ENCODE results near the gene CFAP299. TPM values are rescaled to one million over a fixed set of nuclear protein-coding genes. Genes with fewer than 3 reads are reported as not detected.

CFAP299 gene
- total RNA-seq, 1 donor, result 2.5 TPM

DNA sequence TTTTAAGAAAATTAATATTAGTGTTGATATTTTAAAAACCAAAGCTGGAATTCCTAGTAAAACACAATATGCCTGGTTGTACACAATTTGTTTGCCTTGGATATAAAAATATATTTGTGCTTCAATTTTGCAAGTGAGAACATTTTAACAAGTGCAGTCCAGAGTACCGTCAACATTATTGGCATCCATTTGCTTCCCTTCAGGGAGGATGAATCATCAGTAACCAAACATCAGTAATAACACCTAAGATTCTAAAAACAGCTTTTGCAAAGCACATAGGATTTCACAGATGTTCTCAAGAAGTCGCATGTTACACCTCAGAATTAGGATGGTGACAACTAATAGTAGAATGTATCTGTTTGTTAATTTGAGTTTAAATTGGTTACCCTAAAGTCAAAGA lies 432.4 kb downstream of the CFAP299 start:
- H4K20me1 ChIP-seq (ENCODE audit: insufficient read depth, low read length), result no peaks in the 10 kb centered on the region
- no peak overlapping the region for H3K4me3 ChIP-seq (ENCODE audit: insufficient read depth, low read length)
- H3K4me2 ChIP-seq (ENCODE audit: insufficient read depth, low read length), result no peak overlapping the region
- no peaks in the 10 kb centered on the region for H3K9me3 ChIP-seq (ENCODE audit: low read depth, low read length)
- H3K79me2 ChIP-seq (ENCODE audit: insufficient read depth, low read length), result no peaks in the 10 kb centered on the region
- TF ChIP-seq, protein P1, sequence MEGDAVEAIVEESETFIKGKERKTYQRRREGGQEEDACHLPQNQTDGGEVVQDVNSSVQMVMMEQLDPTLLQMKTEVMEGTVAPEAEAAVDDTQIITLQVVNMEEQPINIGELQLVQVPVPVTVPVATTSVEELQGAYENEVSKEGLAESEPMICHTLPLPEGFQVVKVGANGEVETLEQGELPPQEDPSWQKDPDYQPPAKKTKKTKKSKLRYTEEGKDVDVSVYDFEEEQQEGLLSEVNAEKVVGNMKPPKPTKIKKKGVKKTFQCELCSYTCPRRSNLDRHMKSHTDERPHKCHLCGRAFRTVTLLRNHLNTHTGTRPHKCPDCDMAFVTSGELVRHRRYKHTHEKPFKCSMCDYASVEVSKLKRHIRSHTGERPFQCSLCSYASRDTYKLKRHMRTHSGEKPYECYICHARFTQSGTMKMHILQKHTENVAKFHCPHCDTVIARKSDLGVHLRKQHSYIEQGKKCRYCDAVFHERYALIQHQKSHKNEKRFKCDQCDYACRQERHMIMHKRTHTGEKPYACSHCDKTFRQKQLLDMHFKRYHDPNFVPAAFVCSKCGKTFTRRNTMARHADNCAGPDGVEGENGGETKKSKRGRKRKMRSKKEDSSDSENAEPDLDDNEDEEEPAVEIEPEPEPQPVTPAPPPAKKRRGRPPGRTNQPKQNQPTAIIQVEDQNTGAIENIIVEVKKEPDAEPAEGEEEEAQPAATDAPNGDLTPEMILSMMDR (IDR thresholded peaks at IDR 0.05; ENCODE audit: extremely low read depth, low read depth, low read length), result no peak
- H3K27ac ChIP-seq (ENCODE audit: low read depth, low read length), result no peak overlapping the region
- no peak for DNase-seq (ENCODE audit: insufficient read length, low spot score, missing footprints)
- H2AFZ ChIP-seq (ENCODE audit: low read length), result no peak overlapping the region
- H3K4me1 ChIP-seq (ENCODE audit: insufficient read depth, low read length), result no peaks in the 10 kb centered on the region
- no peaks in the 10 kb centered on the region for H3K36me3 ChIP-seq (ENCODE audit: insufficient read depth, low read length)
- no peaks in the 10 kb centered on the region for H3K27me3 ChIP-seq (ENCODE audit: insufficient read depth, low read length)

DNA sequence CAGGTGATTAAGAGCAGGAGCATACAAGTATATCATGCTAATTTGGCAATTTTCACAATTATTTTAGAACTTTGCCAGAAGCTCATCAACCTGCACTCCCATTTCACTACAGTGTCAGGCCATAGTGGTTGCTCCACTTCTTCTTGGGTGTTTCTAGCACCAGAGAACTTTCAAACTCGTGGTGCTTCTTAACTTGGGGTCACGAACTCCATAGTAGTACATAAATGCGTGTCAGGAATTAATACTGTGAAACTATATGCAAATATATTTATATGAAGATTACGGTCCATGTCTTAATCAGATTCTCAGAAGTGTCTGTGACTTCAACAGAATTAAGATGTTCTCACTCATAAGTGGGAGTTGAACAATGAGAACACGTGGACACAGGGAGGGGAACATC lies 440.6 kb downstream of the CFAP299 start:
- Histone ChIP-seq H3K9me3 (ENCODE audit: low read depth, low read length) (no peaks in the 10 kb centered on the region), H3K79me2 (ENCODE audit: insufficient read depth, low read length) (no peaks in the 10 kb centered on the region), H4K20me1 (ENCODE audit: insufficient read depth, low read length) (no peaks in the 10 kb centered on the region), H3K4me3 (ENCODE audit: insufficient read depth, low read length) (no peak overlapping the region), H3K27ac (ENCODE audit: low read depth, low read length) (no peak overlapping the region), H3K4me2 (ENCODE audit: insufficient read depth, low read length) (no peak overlapping the region), H3K27me3 (ENCODE audit: insufficient read depth, low read length) (no peaks in the 10 kb centered on the region), H2AFZ (ENCODE audit: low read length) (no peak overlapping the region), H3K4me1 (ENCODE audit: insufficient read depth, low read length) (no peaks in the 10 kb centered on the region), H3K36me3 (ENCODE audit: insufficient read depth, low read length) (no peaks in the 10 kb centered on the region)
- TF ChIP-seq, protein P1 (IDR thresholded peaks at IDR 0.05; ENCODE audit: extremely low read depth, low read depth, low read length), result no peak
- DNase-seq (ENCODE audit: insufficient read length, low spot score, missing footprints), result no peak

DNA sequence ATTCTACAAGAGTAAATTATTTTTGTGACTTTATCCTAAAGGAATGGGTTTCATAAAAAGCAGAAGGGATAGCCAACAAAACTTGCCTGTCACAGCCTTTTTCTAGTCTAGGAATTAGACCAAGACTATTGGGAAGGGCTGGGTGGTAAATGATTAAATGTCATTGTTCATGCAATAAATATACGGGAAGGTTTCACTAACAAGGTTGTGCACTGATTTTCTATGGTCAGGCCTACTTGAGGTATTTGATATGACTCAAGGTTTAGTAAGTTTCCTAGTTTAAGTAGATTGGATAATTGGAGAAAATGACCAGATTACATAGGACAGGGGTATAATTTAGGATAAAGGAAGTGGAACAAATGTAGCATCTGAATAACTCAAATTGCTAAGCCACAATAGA lies 445.9 kb downstream of the CFAP299 start:
- no peak overlapping the region for H3K4me3 ChIP-seq (ENCODE audit: insufficient read depth, low read length)
- no peaks in the 10 kb centered on the region for H3K9me3 ChIP-seq (ENCODE audit: low read depth, low read length)
- DNase-seq (ENCODE audit: insufficient read length, low spot score, missing footprints), result no peak
- H3K27ac ChIP-seq (ENCODE audit: low read depth, low read length), result no peak overlapping the region
- no peak overlapping the region for H2AFZ ChIP-seq (ENCODE audit: low read length)
- H3K4me2 ChIP-seq (ENCODE audit: insufficient read depth, low read length), result no peak overlapping the region
- no peaks in the 10 kb centered on the region for H3K4me1 ChIP-seq (ENCODE audit: insufficient read depth, low read length)
- H3K36me3 ChIP-seq (ENCODE audit: insufficient read depth, low read length), result no peaks in the 10 kb centered on the region
- no peaks in the 10 kb centered on the region for H3K27me3 ChIP-seq (ENCODE audit: insufficient read depth, low read length)
- H3K79me2 ChIP-seq (ENCODE audit: insufficient read depth, low read length), result no peaks in the 10 kb centered on the region
- TF ChIP-seq, protein P1 (IDR thresholded peaks at IDR 0.05; ENCODE audit: extremely low read depth, low read depth, low read length), result no peak
- no peaks in the 10 kb centered on the region for H4K20me1 ChIP-seq (ENCODE audit: insufficient read depth, low read length)

DNA sequence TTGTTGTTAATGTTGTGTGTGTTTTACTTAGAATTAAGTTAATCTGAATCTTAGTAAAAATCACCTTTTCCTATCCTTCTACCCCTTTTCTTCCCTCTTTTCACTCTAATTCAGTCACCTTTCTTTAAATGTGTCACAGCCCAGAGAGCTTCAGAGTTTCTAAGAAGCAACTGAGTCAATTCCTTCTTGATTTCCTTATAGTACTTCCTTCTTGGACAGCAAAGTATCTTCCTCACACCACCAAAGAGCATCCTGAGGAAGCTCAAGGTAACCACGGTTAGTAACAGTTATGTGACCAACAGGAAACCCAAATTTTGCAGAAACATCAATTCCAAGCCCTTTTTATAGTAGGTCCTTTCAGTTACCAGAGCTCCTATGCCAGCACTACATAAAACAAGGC lies 451.8 kb downstream of the CFAP299 start:
- Histone ChIP-seq H3K27me3 (ENCODE audit: insufficient read depth, low read length) (no peaks in the 10 kb centered on the region), H3K79me2 (ENCODE audit: insufficient read depth, low read length) (no peaks in the 10 kb centered on the region), H3K4me2 (ENCODE audit: insufficient read depth, low read length) (no peak overlapping the region), H3K4me1 (ENCODE audit: insufficient read depth, low read length) (no peaks in the 10 kb centered on the region), H4K20me1 (ENCODE audit: insufficient read depth, low read length) (no peaks in the 10 kb centered on the region), H2AFZ (ENCODE audit: low read length) (no peak overlapping the region), H3K27ac (ENCODE audit: low read depth, low read length) (no peak overlapping the region), H3K36me3 (ENCODE audit: insufficient read depth, low read length) (no peaks in the 10 kb centered on the region), H3K4me3 (ENCODE audit: insufficient read depth, low read length) (no peak overlapping the region), H3K9me3 (ENCODE audit: low read depth, low read length) (no peaks in the 10 kb centered on the region)
- TF ChIP-seq, protein P1 (IDR thresholded peaks at IDR 0.05; ENCODE audit: extremely low read depth, low read depth, low read length), result no peak
- no peak for DNase-seq (ENCODE audit: insufficient read length, low spot score, missing footprints)
